Stimulated activated CD8-positive, alpha-beta memory T cell treated with anti-CD3 and anti-CD28 coated beads, Interleukin-7, amount 100 ng/mL, for 24 hours (primary cell): ENCODE results near the gene MICAL3.

ENCODE experiments used
- DNase-seq: peaks from one replicate; pipeline ENCODE4 v3.0.0-alpha.2; 2020; ENCODE audit warnings: low read depth

Gene MICAL3

GRCh38 chr22:17867160-17867785 lies 157.1 kb downstream of the MICAL3 start:
- DNase-seq, result no peak

- DNase-seq, result no peak
Observed at GRCh38 chr22:17866621-17867020, 157.7 kb downstream of the MICAL3 start.

- DNase-seq, result no peak
Observed at GRCh38 chr22:17866127-17866526, 158.2 kb downstream of the MICAL3 start.

- DNase-seq, result no peak
Observed at GRCh38 chr22:17865183-17866055, 158.9 kb downstream of the MICAL3 start.

- DNase-seq, result no peak
Observed at GRCh38 chr22:17864398-17865182, 159.8 kb downstream of the MICAL3 start.

GRCh38 chr22:17862646-17863181 lies 161.6 kb downstream of the MICAL3 start:
- DNase-seq, result no peak

- DNase-seq, result no peak
Observed at GRCh38 chr22:17861909-17862308, 162.5 kb downstream of the MICAL3 start.

GRCh38 chr22:17860220-17860965 lies 164.0 kb downstream of the MICAL3 start:
- DNase-seq, result no peak

- DNase-seq, result no peak
Observed at GRCh38 chr22:17858033-17858432, 166.3 kb downstream of the MICAL3 start.

GRCh38 chr22:17855572-17856290 lies 168.6 kb downstream of the MICAL3 start:
- DNase-seq, result no peak

- DNase-seq, result no peak
Observed at GRCh38 chr22:17853073-17853472, 171.3 kb downstream of the MICAL3 start.

- no peak for DNase-seq
Observed at GRCh38 chr22:17851759-17852158, 172.6 kb downstream of the MICAL3 start.

GRCh38 chr22:17847360-17848078 lies 176.8 kb downstream of the MICAL3 start:
- no peak for DNase-seq

- no peak for DNase-seq
Observed at GRCh38 chr22:17846326-17846992, 177.9 kb downstream of the MICAL3 start.

GRCh38 chr22:17845790-17846189 lies 178.6 kb downstream of the MICAL3 start:
- DNase-seq, result no peak

- no peak for DNase-seq
Observed at GRCh38 chr22:17845327-17845726, 179.0 kb downstream of the MICAL3 start.

GRCh38 chr22:17844150-17844549 lies 180.2 kb downstream of the MICAL3 start:
- no peak for DNase-seq

GRCh38 chr22:17842386-17842785 lies 182.0 kb downstream of the MICAL3 start:
- no peak for DNase-seq

- DNase-seq, result no peak
Observed at GRCh38 chr22:17841836-17842235, 182.5 kb downstream of the MICAL3 start.
